GM19035 (cell line): ENCODE data around the gene PCED1A.
A peak's percentile ranks its signal among the peaks of the same experiment; 100 is the strongest.
"Not testable (repeated sequence)": the region's sequence is repeated elsewhere in the genome, so short reads cannot be mapped to it uniquely, and the experiment has no call there.

ENCODE experiments used
- ATAC-seq: cut with Tn5 transposase; IDR thresholded peaks from one replicate; pipeline ENCODE4 v1.9.1; 2021; ENCODE audit not compliant: unreplicated experiment

PCED1A gene

DNA sequence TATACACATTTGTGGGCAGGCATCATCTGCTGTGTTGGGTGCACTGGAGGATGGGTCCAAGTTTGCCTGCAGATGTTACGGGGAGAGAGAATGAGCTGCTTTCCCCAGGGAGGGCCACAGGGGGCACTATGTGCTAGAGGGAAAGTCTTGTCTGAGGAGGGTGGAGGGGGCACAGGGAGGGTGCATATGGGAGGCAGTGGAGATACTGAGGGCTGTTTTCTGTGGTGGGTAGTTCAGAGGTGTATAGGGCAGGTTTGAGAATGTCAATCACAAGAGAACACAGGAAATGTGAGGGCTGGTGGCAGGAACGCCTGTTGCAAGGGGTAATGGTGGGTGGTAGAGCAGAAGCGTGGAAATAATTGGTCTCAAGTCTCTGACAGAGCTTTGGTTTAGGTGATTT is 25.2 kb upstream of the PCED1A start:
- no peak for ATAC-seq

DNA sequence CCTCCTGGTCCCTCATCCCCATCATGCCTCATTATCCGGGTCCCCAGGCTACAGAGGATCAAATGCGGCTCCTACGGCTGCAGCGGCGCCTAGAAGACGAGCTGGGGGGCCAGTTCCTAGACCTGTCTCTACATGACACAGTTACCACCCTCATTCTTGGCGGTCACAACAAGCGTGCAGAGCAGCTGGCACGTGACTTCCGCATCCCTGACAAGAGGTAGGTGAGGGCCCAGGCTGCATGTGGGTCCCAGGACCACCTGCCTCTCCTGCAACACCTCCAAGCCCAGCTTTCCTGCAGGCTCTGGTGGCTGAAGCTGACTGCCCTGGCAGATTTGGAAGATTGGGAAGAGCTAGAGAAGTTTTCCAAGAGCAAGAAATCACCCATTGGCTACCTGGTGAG is 24.6 kb upstream of the PCED1A start:
- ATAC-seq, result no peak

DNA sequence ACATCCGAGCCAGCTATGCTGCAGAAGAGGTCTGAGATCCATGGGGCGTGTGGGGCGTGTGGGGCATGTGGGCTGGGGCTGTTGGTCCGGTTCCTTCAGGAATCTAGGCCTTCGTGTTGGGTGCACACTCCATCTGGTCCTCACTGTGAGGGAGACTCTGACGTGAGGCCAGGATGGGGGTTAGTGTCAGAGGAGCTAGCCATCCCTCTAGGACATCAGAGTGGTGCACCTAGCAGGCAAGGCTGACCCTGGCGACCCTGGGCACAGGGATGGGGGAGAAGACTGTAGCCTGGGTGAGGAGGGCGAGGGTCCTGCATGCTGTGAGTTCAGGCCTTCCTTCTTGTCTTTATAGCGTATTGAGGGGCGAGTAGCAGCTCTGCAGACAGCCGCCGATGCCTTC is 24.2 kb upstream of the PCED1A start:
- ATAC-seq, result no peak

DNA sequence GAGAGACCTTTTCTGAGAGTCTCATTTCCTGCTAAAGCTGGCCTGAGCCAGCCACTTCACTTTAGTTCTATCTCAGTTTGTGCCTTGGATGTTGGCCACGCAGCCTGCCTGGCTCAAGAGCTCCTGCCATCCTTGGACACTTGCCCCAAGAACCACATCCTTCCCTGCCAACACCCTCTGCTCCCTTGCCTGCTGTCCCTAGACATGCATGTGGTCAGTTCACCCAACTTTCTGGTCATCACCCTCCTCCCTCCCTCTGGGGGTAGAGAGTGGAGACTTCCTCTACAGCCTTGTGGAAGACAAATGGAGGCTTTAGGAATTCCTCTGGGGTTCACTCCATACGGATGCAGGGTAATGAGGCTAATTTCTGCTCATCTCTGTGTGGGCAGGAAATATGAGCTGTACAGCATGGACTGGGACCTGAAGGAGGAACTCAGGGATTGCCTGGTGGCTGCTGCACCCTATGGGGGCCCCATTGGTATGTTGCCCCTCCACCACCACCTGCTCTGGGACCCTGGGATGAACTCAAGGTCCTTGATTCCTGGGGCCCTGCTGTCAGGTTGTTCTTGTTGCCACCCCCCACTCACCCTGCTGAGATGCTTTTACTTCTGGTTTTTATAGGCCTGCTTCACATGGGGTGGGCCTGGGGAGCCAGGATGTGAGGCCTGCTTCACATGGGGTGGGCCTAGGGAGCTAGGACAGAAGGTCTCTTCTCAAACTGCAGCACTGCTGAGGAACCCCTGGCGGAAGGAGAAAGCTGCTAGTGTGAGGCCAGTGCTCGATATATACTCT is 19.1 kb upstream of the PCED1A start:
- no peak for ATAC-seq

DNA sequence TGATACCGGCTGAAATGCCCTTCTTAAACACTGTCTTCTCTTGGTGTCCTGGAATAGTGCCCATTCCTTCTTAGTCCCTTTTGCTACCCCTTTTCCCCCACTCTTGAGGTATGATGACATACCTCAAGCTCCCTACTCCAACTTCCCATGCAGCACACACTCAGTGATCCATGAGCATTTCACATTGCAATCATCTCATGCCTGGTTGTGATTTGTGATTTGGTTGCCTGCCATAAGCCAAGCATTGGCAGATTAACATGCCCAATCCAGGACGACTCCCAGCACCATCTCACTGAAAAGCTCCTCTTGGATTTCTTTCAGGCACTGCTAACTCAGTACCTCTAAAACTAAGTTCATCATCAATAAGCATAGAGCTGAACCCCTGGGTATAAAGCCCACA is 18.1 kb upstream of the PCED1A start:
- ATAC-seq, result no peak

DNA sequence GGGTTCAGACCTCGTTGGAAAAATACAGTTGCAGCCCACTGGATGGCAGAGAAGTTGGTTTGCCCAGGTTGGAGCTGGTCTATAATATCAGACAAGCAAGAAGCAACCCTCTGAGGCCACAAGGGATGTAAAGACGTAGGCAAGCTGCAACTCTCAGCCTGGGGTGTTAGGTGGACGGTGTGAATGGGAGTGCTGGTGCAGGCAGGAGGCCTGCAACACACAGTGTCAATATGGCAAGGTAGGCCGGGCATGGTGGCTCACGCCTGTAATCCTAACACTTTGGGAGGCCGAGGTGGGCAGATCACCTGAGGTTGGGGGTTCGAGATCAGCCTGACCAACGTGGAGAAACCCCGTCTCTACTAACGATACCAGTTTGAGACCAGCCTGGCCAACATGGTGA is 10.6 kb upstream of the PCED1A start:
- ATAC-seq, result no peak

DNA sequence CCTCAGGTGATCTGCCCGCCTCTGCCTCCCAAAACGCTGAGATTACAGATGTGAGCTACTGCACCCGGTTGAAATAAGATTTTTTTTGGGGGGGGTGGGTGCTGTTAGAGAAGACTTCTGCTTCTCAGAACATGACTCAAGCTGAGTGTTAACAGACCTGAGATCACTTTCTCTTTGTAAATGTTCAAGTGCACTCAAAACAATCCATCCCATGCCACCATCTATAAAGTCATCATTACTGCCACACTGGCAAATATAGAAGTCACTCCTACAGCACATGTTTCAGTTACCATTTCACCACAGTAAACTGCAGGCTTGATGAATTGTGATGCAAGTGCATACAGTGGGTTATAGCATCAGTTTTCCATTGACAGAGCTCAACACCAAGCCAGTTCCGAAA is 9.1 kb upstream of the PCED1A start:
- no peak for ATAC-seq

DNA sequence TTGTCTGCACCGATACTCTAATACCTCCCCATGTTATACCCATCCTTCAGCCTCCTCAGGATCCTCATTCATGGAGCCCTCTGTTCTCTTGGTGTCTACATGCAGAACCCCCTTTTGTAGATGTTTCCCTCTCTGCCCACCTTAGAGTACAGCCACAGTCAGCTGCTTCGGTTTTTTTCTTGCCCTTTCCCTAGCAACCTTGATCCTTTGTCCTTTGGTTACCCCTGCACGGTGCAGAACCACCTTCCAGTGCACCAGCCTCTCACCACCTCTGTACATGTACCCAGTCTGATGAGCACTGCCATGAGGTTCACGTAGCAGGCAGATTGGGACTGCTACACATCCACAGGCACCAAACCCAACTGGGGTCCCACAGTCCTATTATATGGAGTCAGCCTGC is 7.3 kb upstream of the PCED1A start:
- ATAC-seq, result no peak

DNA sequence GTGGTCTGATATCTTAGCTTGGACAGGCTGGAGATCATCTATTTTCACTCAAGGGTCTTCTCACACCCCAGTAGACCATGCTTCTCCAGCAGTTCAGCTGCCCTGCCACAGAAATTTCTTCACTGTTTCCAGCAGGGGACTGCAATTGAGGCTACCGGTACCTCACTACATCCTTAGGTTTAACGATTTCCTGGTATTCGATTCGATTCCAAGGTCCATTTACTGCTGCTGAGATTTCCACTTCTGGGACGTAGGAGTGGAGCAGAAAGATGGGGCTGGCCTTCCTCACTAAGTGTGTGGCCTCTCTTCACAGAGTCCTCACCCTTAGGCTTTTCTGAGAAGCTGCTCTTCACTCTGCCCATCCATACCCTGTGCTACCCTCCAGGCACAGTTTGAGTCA is 6.2 kb upstream of the PCED1A start:
- ATAC-seq, result no peak

DNA sequence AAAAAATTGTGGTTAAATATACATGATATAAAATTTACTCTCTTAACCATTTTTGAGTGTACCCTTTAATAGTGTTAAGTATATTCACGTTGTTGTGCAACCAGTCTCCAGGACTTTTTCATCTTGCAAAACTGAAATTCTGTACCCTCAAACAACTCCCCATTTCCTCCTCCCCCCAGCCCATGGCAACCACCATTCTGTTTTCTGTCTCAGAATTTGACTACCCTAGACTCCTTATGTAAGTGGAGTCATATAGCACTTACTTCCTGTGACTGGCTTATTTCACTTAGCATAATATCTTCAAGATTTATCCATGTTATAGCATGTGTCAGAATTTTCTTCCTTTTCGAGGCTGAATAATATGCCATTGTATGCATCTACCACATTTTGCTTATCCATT is 5.2 kb upstream of the PCED1A start:
- no peak for ATAC-seq

DNA sequence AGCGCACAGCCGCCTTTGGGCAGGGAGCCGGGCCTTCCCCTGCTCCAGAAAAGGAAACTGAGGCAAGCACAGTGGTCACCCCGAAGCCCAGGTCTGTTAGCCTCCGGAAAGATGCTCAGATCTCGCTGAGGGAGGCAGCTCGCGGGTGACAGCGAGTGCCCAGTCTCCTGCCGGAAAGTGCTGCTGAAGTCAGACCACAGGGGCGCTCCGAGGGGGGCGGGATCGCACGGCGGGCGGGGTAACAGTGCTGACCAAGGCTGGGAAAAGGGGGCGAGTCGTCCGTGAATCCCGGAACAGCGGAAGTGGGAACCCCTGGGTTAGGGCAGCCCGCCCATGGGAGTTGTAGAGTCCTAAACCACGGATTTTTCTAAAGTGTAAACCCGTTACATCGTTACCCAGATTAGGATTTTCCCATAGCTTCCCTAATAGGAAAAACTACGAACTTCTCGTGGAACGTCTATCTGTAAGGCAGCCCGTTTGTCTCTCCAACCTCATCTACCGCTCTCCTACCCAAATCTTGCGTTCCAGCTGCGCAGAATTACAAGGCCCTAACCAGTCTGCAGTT is 594 bp upstream of the PCED1A start:
- peak; percentile 43 for ATAC-seq

DNA sequence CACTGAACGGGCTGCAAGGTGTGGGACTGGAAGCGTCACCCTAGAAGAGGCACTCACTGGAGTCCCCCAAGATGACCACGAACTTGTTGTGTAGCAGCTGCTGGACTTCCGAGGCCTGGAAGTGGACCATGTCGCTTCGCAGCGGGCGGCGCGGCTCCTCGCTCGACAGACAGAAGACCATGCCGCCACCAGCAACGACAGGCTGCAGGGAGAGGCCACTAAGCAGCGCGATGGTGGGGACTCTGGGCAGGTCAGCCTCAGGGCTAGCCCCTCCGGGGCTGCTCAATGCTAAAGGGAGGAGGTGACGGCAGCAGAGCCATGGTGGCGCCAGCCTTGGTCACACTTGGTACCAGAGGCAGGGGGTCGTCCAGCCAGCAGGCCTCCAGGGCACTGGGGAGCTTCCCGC is 720 bp downstream of the PCED1A start:
- no peak for ATAC-seq

DNA sequence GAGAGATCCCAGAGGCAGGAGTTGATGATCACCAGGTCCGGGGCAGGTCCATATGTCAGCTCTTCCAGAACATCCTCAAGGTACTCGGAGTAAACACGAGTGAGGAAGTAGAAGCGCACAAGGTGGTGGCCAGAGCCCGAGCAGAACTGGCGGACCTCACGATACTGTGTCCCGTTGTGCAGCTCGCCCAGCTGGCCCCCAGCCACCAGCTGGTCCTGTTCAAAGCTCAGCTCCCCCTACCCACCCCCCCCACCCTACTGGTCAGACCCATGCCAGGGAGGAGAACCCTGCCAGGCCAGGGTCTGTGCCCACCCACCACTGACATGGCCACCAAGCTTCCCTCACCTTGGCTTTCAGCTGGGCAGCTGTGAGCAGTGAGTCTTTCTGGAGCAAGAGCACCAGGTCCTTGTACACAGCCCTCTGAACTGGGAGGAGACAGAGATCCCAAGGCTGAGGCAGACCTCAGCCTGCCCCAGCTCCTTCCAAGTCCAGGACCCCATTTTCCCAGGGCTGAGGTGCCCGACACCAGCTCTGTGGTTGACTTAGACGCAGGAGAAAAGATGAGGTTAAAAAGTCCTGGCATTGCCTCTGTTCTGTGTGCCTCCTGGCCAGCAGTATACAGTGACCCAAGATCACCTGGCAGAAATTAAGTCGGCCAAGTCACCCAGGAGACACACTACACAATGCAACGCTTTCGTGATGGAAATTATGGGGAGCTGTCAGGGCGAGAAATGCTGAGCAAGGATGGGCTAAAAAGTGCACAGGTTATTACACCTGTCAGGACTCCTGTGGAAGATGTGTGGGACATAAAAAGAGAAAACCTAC is 1.4 kb downstream of the PCED1A start:
- ATAC-seq, result no peak

DNA sequence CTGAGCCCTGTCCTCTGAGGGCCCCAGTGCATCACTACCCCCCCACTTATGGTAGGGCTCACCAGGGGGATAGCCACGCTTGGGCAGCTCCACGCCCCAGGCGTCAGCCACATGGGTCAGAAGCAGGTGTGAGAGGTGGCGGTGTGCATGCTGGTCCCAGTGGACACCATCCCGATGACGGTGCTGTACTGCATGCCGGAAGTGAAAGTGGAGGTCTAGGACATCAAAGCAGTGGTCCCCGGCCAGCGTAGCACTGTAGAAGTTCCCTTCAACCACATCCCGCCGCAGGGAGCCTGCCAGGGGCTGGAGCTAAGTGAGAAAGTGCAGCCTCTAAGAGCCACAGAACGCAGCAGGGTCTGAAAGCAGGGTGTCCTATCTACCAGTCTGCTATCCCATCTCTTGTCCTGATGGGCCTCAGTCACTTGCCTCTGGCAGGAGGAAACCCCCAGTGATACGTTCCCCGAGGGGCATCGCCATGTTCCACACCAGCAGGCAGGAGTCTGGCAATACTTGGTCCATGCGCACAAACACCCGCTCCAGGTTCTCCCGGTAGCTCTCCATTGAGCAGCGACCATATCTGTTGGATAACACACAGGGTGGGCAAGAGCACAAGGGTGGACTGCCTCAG is 2.2 kb downstream of the PCED1A start:
- no peak for ATAC-seq

DNA sequence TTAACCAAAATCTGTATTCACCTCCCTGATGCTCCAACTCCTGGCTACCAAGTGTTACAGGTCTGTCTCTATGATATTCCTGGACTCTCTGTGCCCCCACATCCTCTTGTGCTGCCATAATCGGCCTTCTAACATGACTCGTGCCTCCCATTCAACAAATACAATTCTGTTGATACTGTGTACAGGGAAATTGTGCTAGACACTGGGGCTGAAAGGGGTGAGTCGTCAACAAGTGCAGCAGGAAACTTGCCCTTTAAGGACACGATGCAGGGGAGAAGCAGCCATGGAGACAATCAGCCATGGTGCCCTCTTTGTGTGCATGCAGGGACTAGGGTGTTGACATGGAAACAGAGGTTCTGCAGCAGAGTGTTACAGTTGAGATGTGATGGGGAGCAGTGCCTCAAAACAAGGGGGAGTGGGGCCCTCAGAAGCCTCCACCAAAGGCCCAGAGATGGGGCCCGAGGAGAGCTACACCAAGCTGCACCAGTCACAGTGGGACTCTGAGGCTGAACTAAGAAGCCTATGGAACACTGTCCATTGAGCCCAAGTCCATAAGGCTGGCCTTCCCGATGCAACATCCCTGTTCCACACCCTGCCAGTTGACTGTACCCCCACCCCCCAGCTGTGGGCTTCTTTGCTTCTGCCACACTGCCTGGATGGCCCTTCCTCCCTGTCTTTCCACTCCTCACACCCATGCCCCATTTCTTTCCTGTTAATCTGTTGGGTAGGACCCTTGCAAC is 3.1 kb downstream of the PCED1A start:
- ATAC-seq, result no peak

DNA sequence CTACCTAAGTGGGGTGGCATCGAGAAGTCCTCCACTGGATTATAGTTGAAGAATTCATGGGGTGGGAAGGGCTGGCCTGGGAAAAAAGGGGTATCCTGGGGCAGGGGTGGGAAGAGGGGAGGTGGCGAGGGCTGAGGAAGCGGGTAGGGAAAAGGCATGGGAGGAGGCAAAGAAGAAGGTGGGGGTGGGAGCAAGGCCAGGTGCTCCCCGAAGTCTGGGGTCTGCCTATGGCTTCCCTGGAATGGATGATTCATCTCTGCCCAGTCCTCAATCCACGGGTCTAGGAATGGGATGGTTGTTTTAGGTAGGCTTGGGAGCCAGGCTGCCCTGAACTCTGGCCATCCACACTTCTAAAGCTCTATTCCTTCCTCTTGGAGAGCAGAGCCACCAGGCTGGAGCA is 4.4 kb downstream of the PCED1A start:
- no peak for ATAC-seq

DNA sequence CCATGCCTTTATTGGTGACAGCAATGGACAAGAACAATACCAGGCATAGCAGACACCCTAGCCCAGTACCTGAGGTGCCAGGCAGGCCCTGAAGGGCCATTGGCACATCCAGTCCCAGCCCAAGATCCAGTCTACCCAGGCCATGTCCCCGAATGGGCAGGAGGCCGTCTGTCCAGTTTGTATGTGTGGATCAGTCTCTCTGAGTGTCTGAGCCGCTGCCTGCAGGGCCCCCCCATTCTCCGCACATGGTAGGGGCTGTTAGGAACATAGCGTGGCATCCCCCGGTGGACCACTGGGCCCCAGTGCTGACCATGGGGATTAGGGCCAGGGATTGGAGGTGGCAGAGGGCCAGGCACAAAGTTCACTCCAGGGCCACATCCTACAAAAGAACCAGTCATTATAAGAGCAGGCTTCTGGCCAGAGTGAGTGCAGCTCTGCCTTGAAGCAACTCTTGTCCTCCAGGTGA is 5.1 kb downstream of the PCED1A start:
- no peak for ATAC-seq

DNA sequence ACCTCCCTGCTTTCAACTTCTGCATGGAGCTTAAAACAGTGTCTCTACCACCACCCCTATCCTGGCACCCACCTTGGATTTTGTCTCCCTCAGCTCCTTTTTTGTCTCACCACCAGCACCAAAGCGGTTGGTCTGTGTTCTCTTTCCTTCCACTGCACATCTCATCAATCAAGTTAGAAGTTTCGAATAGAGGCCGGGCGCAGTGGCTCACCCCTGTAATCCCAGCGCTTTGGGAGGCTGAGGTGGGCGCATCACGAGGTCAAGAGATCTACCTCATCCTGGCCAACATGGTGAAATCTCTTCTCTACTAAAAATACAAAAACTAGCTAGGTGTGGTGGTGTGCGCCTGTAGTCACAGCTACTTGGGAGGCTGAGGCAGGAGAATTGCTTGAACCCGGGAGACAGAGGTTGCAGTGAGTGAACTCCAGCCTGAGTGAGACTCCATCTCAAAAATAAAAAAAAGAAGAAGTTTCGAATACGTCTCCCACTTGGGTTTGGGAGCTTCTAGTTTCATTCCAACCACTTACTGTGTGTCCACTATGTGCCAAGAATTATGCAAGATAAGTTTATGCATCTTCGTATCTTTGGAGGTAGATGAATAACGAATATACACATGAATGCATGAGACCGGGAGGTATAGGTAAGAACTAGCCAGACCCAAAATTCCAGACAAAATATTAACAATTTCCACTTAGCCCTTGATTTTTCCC is 5.9 kb downstream of the PCED1A start:
- no peak for ATAC-seq

DNA sequence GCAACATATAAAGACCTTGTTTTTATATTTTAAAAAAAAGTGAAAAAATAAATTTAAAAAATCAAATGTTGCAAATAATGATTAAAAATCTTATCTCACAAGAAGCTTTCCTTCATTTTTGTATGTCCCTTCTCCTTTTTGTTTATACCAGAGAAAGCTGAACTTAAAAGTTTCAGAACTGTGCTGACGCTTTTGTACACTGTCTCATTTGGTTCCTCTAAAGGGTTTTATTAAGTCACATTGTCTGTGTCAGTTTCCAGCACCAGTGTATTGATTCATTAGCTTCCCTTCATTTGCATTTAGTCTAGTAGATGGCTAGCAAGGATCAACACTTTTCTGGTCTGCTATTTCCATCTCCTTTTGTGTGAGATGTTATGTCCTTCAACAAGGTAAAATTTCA is 6.7 kb downstream of the PCED1A start:
- no peak for ATAC-seq

DNA sequence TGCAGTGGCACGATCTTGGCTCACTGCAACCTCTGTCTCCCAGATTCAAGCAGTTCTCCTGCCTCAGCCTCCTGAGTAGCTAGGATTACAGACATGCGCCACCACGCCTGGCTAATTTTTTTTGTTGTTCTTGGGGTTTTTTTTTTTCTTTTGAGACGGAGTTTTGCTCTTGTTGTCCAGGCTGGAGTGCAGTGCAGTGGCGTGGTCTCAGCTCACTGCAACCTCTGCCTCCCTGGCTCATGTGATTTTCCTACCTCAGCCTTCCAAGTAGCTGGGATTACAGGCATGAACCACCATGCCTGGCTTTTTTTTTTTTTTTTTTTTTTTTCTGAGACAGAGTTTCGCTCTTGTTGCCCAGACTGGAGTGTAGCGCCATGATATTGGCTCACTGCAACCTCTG is 9.2 kb downstream of the PCED1A start:
- not testable (repeated sequence) for ATAC-seq
